ENCODE results near the gene USP32. TPM values are rescaled to one million over a fixed set of nuclear protein-coding genes. Genes with fewer than 3 reads are reported as not detected.
"Not testable (repeated sequence)": the region's sequence is repeated elsewhere in the genome, so short reads cannot be mapped to it uniquely, and the experiment has no call there.

The USP32 gene
- total RNA-seq, 2 donors from 2014 or later = 54.1 to 74.3 TPM

- H3K27me3 Mint-ChIP-seq (ENCODE audit: insufficient read depth) = no peaks in the 10 kb centered on the region
Observed at GRCh38 chr17:60318326-60318725, 73.6 kb downstream of the USP32 start.

GRCh38 chr17:60315650-60316049, 76.3 kb downstream of the USP32 start:
- DNase-seq = no peak
- Mint-ChIP-seq H3K4me1 (peaks cover 10% of the 10 kb centered on the region), H3K36me3 (ENCODE audit: low read depth) (peaks cover 9% of the 10 kb centered on the region), H3K27me3 (ENCODE audit: insufficient read depth) (no peaks in the 10 kb centered on the region), H3K4me3 (no peak overlapping the region), H3K27ac (no peak overlapping the region), H3K9me3 (no peaks in the 10 kb centered on the region)
- Histone ChIP-seq H3K4me1 (ENCODE audit: control insufficient read depth, insufficient read depth, low read length) (no peaks in the 10 kb centered on the region), H3K27ac (ENCODE audit: low read depth, low read length) (no peak overlapping the region), H3K27me3 (ENCODE audit: control insufficient read depth, insufficient read depth, low read length, poor library complexity, severe bottlenecking) (no peaks in the 10 kb centered on the region), H3K4me3 (ENCODE audit: low read length) (no peak overlapping the region), H3K36me3 (ENCODE audit: control insufficient read depth, insufficient read depth, low read length) (no peaks in the 10 kb centered on the region), H3K9ac (ENCODE audit: extremely low read depth, low read length, poor library complexity, severe bottlenecking) (no peak overlapping the region), H3K9me3 (ENCODE audit: control insufficient read depth, low read length) (no peaks in the 10 kb centered on the region)
- peak; percentile 50 for TF ChIP-seq CTCF (conservative IDR thresholded peaks at IDR 0.05)
- 94 to 100% methylated on average over 2 of the region's 2 CpGs for WGBS, 2 experiments (ENCODE audit: insufficient coverage in 1 of 2, insufficient read length in 1 of 2)

More at GRCh38 chr17:60318326-60318725, 73.6 kb downstream of the USP32 start:
- H3K4me1 Mint-ChIP-seq = peaks cover 20% of the 10 kb centered on the region
- no peaks in the 10 kb centered on the region for H3K4me1 ChIP-seq (ENCODE audit: control insufficient read depth, insufficient read depth, low read length)
- H3K27me3 ChIP-seq (ENCODE audit: control insufficient read depth, insufficient read depth, low read length, poor library complexity, severe bottlenecking) = no peaks in the 10 kb centered on the region
- no peak overlapping the region for H3K4me3 ChIP-seq (ENCODE audit: low read length)
- no peaks in the 10 kb centered on the region for H3K9me3 Mint-ChIP-seq
- no peaks in the 10 kb centered on the region for H3K36me3 ChIP-seq (ENCODE audit: control insufficient read depth, insufficient read depth, low read length)
- H3K9me3 ChIP-seq (ENCODE audit: control insufficient read depth, low read length) = no peaks in the 10 kb centered on the region
- DNase-seq = no peak
- no peak overlapping the region for H3K27ac Mint-ChIP-seq
- H3K4me3 Mint-ChIP-seq = no peak overlapping the region
- H3K9ac ChIP-seq (ENCODE audit: extremely low read depth, low read length, poor library complexity, severe bottlenecking) = no peak overlapping the region
- no peak for TF ChIP-seq CTCF (conservative IDR thresholded peaks at IDR 0.05)
- H3K36me3 Mint-ChIP-seq (ENCODE audit: low read depth) = peaks cover 6% of the 10 kb centered on the region
- H3K27ac ChIP-seq (ENCODE audit: low read depth, low read length) = no peak overlapping the region

- not testable (repeated sequence) for H3K4me1 Mint-ChIP-seq; H3K36me3 ChIP-seq (ENCODE audit: control insufficient read depth, insufficient read depth, low read length); H3K27me3 Mint-ChIP-seq (ENCODE audit: insufficient read depth); H3K9ac ChIP-seq (ENCODE audit: extremely low read depth, low read length, poor library complexity, severe bottlenecking); H3K27me3 ChIP-seq (ENCODE audit: control insufficient read depth, insufficient read depth, low read length, poor library complexity, severe bottlenecking); H3K4me1 ChIP-seq (ENCODE audit: control insufficient read depth, insufficient read depth, low read length); H3K4me3 ChIP-seq (ENCODE audit: low read length); H3K27ac Mint-ChIP-seq; H3K9me3 Mint-ChIP-seq; H3K9me3 ChIP-seq (ENCODE audit: control insufficient read depth, low read length); H3K4me3 Mint-ChIP-seq; DNase-seq; H3K27ac ChIP-seq (ENCODE audit: low read depth, low read length)
- H3K36me3 Mint-ChIP-seq (ENCODE audit: low read depth) = peaks cover 12% of the 10 kb centered on the region
- WGBS, 2 experiments (ENCODE audit: insufficient coverage in 1 of 2, insufficient read length in 1 of 2) = 80 to 97% methylated on average over 1 to 8 of the region's 8 CpGs
Observed at GRCh38 chr17:60314900-60315299, 77.0 kb downstream of the USP32 start.

GRCh38 chr17:60314423-60314822, 77.5 kb downstream of the USP32 start:
- Mint-ChIP-seq H3K27me3 (ENCODE audit: insufficient read depth) (no peaks in the 10 kb centered on the region), H3K4me1 (peaks cover 7% of the 10 kb centered on the region), H3K27ac (no peak overlapping the region), H3K36me3 (ENCODE audit: low read depth) (peaks cover 14% of the 10 kb centered on the region), H3K9me3 (no peaks in the 10 kb centered on the region), H3K4me3 (no peak overlapping the region)
- H3K36me3 ChIP-seq (ENCODE audit: control insufficient read depth, insufficient read depth, low read length) = peaks cover under 1% of the 10 kb centered on the region
- no peak overlapping the region for H3K4me3 ChIP-seq (ENCODE audit: low read length)
- no peaks in the 10 kb centered on the region for H3K27me3 ChIP-seq (ENCODE audit: control insufficient read depth, insufficient read depth, low read length, poor library complexity, severe bottlenecking)
- WGBS, 2 experiments (ENCODE audit: insufficient coverage in 1 of 2, insufficient read length in 1 of 2) = 100% methylated on average over 1 of the region's 1 CpG; no CpG with 5 or more reads in 1 of the 2 experiments
- TF ChIP-seq CTCF (conservative IDR thresholded peaks at IDR 0.05) = no peak
- H3K9me3 ChIP-seq (ENCODE audit: control insufficient read depth, low read length) = no peaks in the 10 kb centered on the region
- DNase-seq = no peak
- no peaks in the 10 kb centered on the region for H3K4me1 ChIP-seq (ENCODE audit: control insufficient read depth, insufficient read depth, low read length)
- H3K27ac ChIP-seq (ENCODE audit: low read depth, low read length) = no peak overlapping the region
- H3K9ac ChIP-seq (ENCODE audit: extremely low read depth, low read length, poor library complexity, severe bottlenecking) = no peak overlapping the region

Data from endodermal cell (in vitro differentiated cells).